C4-2B (cell line): ENCODE results near the gene R3HDM2.

ENCODE experiments used
- ZFX ChIP-seq: fragments of 450-650 bp; IDR thresholded peaks from 2 replicates; pipeline ENCODE4 v1.6.1; 2017
- TF ChIP-seq, protein P1 (sequence below): fragments of 450-650 bp; conservative IDR thresholded peaks from 2 replicates; pipeline ENCODE4 v1.5.1; 2017; ENCODE audit warnings: mild to moderate bottlenecking

DNA sequence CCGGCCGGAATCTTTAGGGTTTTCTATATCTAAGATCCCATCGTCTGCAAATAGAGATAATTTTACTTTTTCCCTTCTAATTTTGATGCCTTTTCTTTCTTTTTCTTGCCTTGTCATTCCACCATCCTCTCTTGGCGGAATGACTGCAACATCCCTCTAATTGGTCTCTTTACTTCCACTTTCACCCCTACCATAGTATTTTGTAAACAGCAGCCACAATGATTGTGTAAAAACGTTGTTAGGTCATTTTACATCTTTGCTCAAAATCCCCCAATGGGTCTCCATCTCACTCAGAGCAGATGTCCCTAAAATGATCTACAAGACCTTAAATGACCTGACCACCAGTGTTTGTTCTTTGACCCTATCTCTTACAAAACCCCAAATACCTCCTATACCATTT lies 99.9 kb downstream of the R3HDM2 start:
- TF ChIP-seq, protein P1, sequence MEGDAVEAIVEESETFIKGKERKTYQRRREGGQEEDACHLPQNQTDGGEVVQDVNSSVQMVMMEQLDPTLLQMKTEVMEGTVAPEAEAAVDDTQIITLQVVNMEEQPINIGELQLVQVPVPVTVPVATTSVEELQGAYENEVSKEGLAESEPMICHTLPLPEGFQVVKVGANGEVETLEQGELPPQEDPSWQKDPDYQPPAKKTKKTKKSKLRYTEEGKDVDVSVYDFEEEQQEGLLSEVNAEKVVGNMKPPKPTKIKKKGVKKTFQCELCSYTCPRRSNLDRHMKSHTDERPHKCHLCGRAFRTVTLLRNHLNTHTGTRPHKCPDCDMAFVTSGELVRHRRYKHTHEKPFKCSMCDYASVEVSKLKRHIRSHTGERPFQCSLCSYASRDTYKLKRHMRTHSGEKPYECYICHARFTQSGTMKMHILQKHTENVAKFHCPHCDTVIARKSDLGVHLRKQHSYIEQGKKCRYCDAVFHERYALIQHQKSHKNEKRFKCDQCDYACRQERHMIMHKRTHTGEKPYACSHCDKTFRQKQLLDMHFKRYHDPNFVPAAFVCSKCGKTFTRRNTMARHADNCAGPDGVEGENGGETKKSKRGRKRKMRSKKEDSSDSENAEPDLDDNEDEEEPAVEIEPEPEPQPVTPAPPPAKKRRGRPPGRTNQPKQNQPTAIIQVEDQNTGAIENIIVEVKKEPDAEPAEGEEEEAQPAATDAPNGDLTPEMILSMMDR: no peak
- no peak for TF ChIP-seq ZFX
